Hepatocyte (in vitro differentiated cells): ENCODE data around the gene SOX10. TPM values are rescaled to one million over a fixed set of nuclear protein-coding genes. Genes with fewer than 3 reads are reported as not detected.

Source experiments
- DNase-seq: peaks from one replicate; pipeline ENCODE4 v3.0.0-alpha.2; 2016; ENCODE audit warnings: low spot score
- H2AFZ ChIP-seq: fragments of 200-600 bp; sonication (generic); 2 replicates; pipeline ENCODE4 v1.6.0; 2016; ENCODE audit warnings: antibody characterized with exemption, mild to moderate bottlenecking
- H3K27ac ChIP-seq: fragments of 200-600 bp; sonication (generic); 2 replicates; pipeline ENCODE4 v1.5.1; 2016; ENCODE audit warnings: mild to moderate bottlenecking
- H3K27me3 ChIP-seq: fragments of 200-600 bp; sonication (generic); 2 replicates; pipeline ENCODE4 v1.6.1; 2016
- H3K36me3 ChIP-seq: fragments of 200-600 bp; sonication (generic); replicated peaks from 2 replicates; pipeline ENCODE4 v1.5.1; 2016; ENCODE audit warnings: low read depth; ENCODE audit not compliant: insufficient read depth
- H3K4me1 ChIP-seq: fragments of 200-600 bp; sonication (generic); 2 replicates; pipeline ENCODE4 v1.5.1; 2016; ENCODE audit warnings: mild to moderate bottlenecking, moderate library complexity; ENCODE audit not compliant: insufficient read depth
- H3K4me2 ChIP-seq: fragments of 200-600 bp; sonication (generic); 2 replicates; pipeline ENCODE4 v1.6.0; 2016
- H3K4me3 ChIP-seq: fragments of 200-600 bp; sonication (generic); 2 replicates; pipeline ENCODE4 v1.5.1; 2016; ENCODE audit warnings: mild to moderate bottlenecking
- H3K79me2 ChIP-seq: fragments of 200-600 bp; sonication (generic); 2 replicates; pipeline ENCODE4 v1.6.0; 2017; ENCODE audit warnings: mild to moderate bottlenecking
- H3K9me2 ChIP-seq: fragments of 200-600 bp; sonication (generic); replicated peaks from 2 replicates; pipeline ENCODE4 v1.6.0; 2017; ENCODE audit warnings: mild to moderate bottlenecking; ENCODE audit not compliant: insufficient read depth
- H3K9me3 ChIP-seq: fragments of 200-600 bp; sonication (generic); 2 replicates; pipeline ENCODE4 v1.5.1; 2016; ENCODE audit warnings: low read depth, mild to moderate bottlenecking
- H4K20me1 ChIP-seq: fragments of 200-600 bp; sonication (generic); 2 replicates; pipeline ENCODE4 v1.6.0; 2016; ENCODE audit warnings: mild to moderate bottlenecking; ENCODE audit not compliant: insufficient read depth, poor library complexity, severe bottlenecking
- EZH2 ChIP-seq: fragments of 200-600 bp; sonication (generic); IDR thresholded peaks from 2 replicates; pipeline ENCODE4 v1.6.1; 2016; ENCODE audit warnings: antibody characterized with exemption, mild to moderate bottlenecking, borderline replicate concordance
- EZH2phosphoT487 ChIP-seq: fragments of 200-600 bp; sonication (generic); IDR thresholded peaks from one replicate; pipeline ENCODE4 v1.6.1; 2018; ENCODE audit warnings: antibody characterized with exemption, mild to moderate bottlenecking, low read depth, moderate library complexity; ENCODE audit not compliant: unreplicated experiment, severe bottlenecking
- WGBS: methylation state at CpG from one replicate; pipeline ENCODE4 v1.1.6; 2016; ENCODE audit warnings: low lambda C conversion rate; ENCODE audit errors: missing lambda C conversion rate; 5-methylcytosine and 5-hydroxymethylcytosine counted together
- polyA plus RNA-seq: library from polyadenylated mRNA; unstranded; fragments of >200 nt; fragmentation: Nextera tagmentation; extraction: Ambion mirVana; gene quantifications from 2 replicates; pipeline ENCODE4 v1.2.1, GENCODE V29; 2016
- total RNA-seq: library from RNA; depleted of rRNA; stranded (reverse); fragments of >200 nt; gene quantifications from 2 replicates; pipeline ENCODE4 v1.2.3, GENCODE V29; 2014
- TF ChIP-seq, protein P1 (sequence below): fragments of 200-600 bp; sonication (generic); IDR thresholded peaks from 2 replicates; pipeline ENCODE4 v1.5.1; 2016; ENCODE audit warnings: antibody characterized with exemption, mild to moderate bottlenecking; ENCODE audit not compliant: poor library complexity

Gene SOX10
- total and polyA plus RNA-seq, 2 experiments from 2014 or later: not detected

DNA sequence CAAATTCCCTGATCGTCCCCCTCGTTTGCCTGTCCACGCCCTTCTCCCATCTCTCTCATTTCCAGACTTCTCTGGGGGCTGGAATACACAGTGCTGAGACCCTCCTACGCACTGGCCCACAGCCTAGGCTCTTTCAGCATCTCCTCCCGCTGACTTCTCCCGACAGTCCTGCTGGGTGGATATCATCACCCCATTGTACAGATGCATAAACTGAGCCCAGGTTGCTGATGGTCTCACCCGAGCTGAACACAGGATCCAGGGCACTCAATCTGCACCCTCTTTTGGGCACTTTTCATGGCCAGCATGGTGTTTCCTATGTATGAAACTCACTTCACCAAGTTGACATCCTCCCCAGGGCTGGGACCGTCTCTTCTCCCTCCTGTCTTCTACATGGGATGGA is 41.2 kb upstream of the SOX10 start:
- H3K27ac ChIP-seq: no peak overlapping the region
- no peaks in the 10 kb centered on the region for H3K36me3 ChIP-seq
- WGBS: 92% methylated on average over 8 of the region's 8 CpGs
- peaks cover 7% of the 10 kb centered on the region for H3K4me1 ChIP-seq
- no peaks in the 10 kb centered on the region for H3K27me3 ChIP-seq
- TF ChIP-seq, protein P1, sequence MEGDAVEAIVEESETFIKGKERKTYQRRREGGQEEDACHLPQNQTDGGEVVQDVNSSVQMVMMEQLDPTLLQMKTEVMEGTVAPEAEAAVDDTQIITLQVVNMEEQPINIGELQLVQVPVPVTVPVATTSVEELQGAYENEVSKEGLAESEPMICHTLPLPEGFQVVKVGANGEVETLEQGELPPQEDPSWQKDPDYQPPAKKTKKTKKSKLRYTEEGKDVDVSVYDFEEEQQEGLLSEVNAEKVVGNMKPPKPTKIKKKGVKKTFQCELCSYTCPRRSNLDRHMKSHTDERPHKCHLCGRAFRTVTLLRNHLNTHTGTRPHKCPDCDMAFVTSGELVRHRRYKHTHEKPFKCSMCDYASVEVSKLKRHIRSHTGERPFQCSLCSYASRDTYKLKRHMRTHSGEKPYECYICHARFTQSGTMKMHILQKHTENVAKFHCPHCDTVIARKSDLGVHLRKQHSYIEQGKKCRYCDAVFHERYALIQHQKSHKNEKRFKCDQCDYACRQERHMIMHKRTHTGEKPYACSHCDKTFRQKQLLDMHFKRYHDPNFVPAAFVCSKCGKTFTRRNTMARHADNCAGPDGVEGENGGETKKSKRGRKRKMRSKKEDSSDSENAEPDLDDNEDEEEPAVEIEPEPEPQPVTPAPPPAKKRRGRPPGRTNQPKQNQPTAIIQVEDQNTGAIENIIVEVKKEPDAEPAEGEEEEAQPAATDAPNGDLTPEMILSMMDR: no peak
- TF ChIP-seq EZH2 (no peak), EZH2phosphoT487 (no peak)
- no peaks in the 10 kb centered on the region for H4K20me1 ChIP-seq
- H3K4me2 ChIP-seq: no peak overlapping the region
- no peak overlapping the region for H3K4me3 ChIP-seq
- no peaks in the 10 kb centered on the region for H3K9me3 ChIP-seq
- no peaks in the 10 kb centered on the region for H3K9me2 ChIP-seq
- no peak overlapping the region for H2AFZ ChIP-seq
- no peaks in the 10 kb centered on the region for H3K79me2 ChIP-seq
- DNase-seq: no peak

DNA sequence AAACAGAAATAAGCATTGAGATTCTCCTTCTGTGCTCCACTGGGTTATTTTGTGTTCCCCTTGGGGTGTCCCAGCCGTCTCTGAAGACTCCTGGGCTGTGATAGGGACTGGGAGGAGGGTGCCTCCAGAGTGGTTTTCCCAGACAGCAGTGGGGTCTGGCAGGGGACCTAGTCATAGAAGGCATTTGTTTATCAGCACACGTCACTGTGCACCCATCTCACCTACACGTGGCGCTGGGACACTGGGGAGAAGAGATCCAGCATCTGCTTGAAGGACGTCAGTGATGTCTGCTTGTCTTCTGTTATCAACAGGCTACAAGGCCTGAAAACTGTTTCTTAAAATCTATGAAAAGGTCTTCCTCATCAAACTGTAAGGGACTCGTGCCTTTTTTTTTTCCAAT is 38.7 kb upstream of the SOX10 start:
- Histone ChIP-seq H3K4me1 (no peaks in the 10 kb centered on the region), H3K27me3 (no peaks in the 10 kb centered on the region), H3K36me3 (no peaks in the 10 kb centered on the region), H2AFZ (no peak overlapping the region), H3K4me2 (no peak overlapping the region), H3K79me2 (no peaks in the 10 kb centered on the region), H3K9me3 (no peaks in the 10 kb centered on the region), H3K27ac (no peak overlapping the region), H3K4me3 (no peak overlapping the region), H4K20me1 (no peaks in the 10 kb centered on the region), H3K9me2 (no peaks in the 10 kb centered on the region)
- DNase-seq: no peak
- 85% methylated on average over 6 of the region's 6 CpGs for WGBS
- TF ChIP-seq EZH2 (no peak), EZH2phosphoT487 (no peak)
- TF ChIP-seq, protein P1: no peak

DNA sequence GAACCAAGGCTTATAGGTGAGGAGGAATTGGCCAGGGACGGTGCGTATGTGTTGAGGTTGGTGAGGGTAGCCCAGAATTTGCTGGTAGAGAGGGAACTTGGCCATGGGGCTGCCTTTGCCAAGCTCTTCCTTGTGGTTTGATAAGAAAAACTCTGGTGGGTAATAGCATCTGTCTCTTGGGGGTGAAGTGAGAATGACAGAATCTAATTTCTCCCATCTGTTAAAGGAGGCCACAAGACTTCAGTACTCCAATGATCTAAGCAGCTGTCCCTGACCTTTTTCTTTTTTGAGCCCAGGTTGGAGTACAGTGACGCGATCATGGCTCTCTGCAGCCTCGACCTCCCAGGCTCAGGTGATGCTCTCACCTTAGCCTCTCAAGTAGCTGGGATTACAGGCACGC is 36.9 kb upstream of the SOX10 start:
- Histone ChIP-seq H3K27me3 (no peaks in the 10 kb centered on the region), H3K79me2 (no peaks in the 10 kb centered on the region), H3K27ac (no peak overlapping the region), H2AFZ (no peak overlapping the region), H3K36me3 (no peaks in the 10 kb centered on the region), H3K9me2 (no peaks in the 10 kb centered on the region), H3K4me2 (no peak overlapping the region), H3K4me1 (peaks cover 3% of the 10 kb centered on the region), H3K9me3 (no peaks in the 10 kb centered on the region), H3K4me3 (no peak overlapping the region), H4K20me1 (no peaks in the 10 kb centered on the region)
- no peak for DNase-seq
- no peak for TF ChIP-seq EZH2phosphoT487
- 93% methylated on average over 6 of the region's 6 CpGs for WGBS

DNA sequence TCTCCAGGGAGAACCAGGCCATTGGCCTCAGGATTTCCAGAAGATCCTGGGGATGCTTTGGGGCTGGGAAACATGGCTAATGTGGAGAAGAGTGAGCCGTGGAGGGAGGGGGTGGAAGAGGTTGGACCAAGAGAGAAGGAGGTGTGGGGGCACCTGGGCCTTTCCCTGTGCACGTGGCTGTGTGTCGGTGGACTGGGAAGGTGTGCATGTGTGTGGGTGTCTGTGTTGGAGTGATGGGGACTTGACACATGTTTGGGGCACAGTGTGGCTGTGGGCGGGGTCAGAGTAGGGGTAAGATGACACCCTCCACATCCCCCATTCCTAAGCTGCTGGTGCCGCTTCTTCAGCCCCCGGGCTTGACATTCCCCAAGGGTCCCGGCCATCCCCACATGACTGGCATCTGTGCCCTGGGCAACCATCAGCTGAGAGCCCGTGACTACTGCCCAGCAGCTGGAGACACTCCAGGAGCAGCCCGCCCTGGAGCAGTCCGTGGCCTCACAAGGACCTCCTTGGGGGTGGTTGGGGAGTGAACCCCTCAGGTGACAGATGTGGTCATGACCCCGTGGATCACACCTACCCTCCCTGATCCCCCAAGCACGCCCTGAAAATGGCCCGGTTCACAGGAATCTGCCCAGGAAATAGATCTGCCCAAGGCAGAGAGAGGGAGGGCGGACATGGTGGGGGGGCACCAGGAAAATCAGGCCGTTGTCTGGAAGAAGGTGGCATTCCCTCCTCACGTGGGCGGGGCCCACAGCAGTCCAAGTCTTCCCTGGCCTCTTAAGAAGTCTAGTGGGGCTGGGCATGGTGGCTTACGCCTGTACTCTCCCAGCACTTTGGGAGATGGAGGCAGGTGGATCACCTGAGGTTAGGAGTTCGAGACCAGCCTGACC is 34.8 kb upstream of the SOX10 start:
- Histone ChIP-seq H3K79me2 (no peaks in the 10 kb centered on the region), H3K4me1 (peaks cover 3% of the 10 kb centered on the region), H3K36me3 (no peaks in the 10 kb centered on the region), H3K9me3 (no peaks in the 10 kb centered on the region), H3K27ac (no peak overlapping the region), H2AFZ (no peak overlapping the region), H3K27me3 (no peaks in the 10 kb centered on the region), H4K20me1 (no peaks in the 10 kb centered on the region), H3K4me2 (no peak overlapping the region), H3K4me3 (no peak overlapping the region), H3K9me2 (no peaks in the 10 kb centered on the region)
- no peak for DNase-seq
- TF ChIP-seq EZH2 (no peak), EZH2phosphoT487 (no peak)
- TF ChIP-seq, protein P1: no peak
- 87% methylated on average over 19 of the region's 19 CpGs for WGBS
